Pons (tissue), 1 donor: ENCODE measurements around the gene TCEAL7.
"Not testable (repeated sequence)": the region's sequence is repeated elsewhere in the genome, so short reads cannot be mapped to it uniquely, and the experiment has no call there.

Experiments
- DNase-seq: peaks from one replicate; pipeline ENCODE4 v3.0.0-alpha.2; 2016; ENCODE audit warnings: low spot score

The TCEAL7 gene, protein sequence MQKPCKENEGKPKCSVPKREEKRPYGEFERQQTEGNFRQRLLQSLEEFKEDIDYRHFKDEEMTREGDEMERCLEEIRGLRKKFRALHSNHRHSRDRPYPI

DNA sequence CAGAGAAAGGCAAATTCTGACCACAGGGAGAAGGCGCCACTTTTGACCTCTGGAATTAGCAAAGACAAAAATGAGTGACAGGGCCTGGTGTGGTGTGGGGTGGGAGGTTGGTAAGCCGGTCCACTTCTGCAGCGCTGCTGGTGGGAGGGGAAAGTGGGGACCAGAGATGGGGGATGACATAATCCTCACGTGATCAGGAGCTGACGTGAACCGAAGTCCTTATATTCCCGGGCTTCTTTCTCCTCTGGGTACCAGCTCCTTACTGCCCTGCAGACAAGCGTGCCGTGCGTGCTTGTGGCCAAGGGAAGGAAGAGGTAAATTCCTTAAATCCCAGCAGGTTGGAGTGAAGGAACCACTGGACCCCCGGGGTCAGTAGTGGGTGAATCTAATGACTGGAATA, at the start of gene TCEAL7:
Gene TCEAL7, plus strand, starts transcription at position 249 of the 400 bp plus-strand sequence. CDS start 1,165 bp downstream, outside the sequence.
- DNase-seq = peak; percentile 82

DNA sequence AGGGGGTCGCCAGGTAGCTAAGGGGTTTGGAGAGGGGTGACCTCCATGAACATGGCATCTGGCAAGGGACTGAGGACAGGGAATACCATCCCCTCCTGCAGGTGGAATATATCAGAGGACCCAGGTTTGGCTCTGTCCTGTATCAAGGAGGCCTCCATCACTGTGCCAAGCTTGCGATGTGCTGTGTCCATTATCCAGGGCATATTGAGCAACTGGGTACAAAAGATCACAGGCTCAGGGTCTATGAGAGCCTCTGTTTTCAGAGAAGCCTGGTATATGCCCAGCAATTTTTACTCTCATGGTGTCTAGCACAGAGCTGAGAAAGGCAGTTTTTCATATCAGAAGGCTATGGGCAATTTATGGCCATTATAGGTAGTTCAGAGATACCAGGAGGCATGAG, 36.9 kb upstream of the TCEAL7 start:
- no peak for DNase-seq

DNA sequence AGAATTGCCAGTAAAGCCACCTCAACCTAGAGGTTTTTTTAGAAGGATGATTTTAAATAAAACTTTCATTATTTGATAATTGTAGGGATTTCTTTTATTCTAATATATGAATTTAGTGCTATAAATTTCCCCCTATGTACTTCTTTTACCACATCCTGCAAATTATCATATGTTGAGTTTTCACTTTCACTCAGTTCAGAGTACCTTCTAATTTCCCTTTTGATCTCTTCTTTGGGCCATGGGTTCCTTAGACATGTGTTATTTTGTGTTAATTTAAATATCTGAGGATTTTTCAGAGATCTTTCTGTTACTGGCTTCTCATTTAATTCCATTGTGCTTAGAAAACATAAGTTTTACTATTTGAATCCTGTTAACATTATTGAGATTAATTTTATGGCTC, 25.3 kb upstream of the TCEAL7 start:
- no peak for DNase-seq

- not testable (repeated sequence) for DNase-seq
These were observed 24.4 kb upstream of the TCEAL7 start for GRCh38 chrX:103305666-103306065.

DNA sequence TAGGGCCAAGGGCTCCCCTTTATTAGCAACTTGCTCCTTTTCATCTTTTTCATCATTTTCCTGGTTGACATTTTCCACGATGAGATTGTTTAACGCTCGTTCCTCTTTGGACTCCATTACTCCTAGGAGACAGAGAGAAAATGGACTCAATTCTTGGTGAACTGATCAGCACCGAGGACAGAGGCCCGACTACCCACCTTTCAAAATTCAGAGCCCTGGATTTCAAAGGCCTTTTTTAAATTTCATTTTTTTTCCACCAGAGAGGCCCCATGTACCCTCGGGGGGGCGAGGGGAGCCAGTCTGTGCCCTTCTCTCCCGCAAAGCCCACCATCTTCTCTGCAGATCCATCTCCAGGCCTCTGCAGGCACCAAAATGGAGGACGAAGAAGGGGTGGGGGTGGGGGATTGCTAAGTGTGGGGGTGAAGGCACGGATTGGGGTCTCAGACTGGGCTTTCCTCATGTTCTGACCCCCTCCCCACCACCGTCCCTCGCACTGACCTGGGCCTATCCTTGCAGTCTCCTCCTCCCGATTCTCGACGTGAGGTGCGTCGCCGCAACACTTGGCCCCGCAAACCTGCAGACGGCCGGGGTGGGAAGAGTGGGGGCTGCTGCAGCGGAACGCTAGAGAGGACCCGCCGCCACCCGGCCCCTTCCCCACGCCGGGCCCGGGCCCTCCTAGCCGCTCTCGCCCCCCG, 20.0 kb upstream of the TCEAL7 start:
- DNase-seq = no peak

GRCh38 chrX:103310555-103311398, 19.3 kb upstream of the TCEAL7 start, which contains the start of gene BEX2:
Gene BEX2, minus strand, starts transcription at chrX:103310990. Its CDS starts 1,014 bp downstream, at chrX:103309976.
- DNase-seq = peak; percentile 66

GRCh38 chrX:103311399-103311780, 18.6 kb upstream of the TCEAL7 start:
- no peak for DNase-seq

DNA sequence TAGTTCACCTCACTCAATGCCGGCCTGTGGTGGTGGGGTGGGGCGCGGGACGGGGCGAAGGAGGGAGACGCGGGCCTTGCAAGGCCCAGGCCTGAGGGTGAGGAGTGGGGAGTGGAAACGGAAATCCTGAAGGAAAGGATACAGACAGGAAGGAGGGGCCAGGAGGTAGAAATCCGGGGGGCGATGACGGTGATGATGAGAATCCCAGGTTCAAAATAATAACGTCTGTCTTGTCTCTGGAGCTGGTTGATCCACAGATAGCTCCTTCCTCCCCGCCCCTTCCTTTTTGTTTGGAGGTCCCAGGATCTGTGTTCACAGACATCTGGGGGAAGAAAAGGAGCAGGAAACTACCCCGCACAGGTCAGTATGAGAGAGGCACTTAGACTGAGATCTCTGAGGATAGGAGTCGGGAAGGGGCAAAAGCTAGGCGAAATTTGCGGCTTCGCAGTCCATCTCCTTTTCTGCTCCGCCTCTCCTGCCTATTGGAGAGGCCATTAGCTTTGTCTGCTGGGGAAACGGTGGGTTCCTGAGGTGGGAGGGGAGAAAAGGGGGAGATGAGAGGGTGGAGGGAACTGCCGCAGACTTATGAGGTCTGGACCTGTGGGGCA, 746 bp downstream of the TCEAL7 start:
- no peak for DNase-seq

DNA sequence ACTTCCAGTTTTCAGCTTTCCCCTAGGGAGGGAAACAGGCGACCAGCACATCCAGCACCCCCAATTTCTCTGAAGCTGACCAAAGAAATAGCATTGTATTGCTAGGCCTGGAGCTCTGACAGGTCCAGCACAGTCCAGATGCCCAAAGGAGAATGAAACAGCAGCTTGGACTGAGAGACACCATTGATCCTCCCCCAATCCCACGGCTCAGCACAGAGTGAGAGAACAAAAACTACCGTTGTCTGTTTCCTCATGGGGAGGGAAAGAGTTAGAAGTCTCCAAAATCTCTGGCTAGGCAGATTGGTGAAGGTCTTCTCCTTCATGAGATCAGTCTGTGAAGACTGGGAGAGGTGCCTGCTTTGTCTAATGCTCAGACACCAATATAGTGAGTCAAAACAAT, 8.6 kb downstream of the TCEAL7 start:
- DNase-seq = peak; percentile 72

DNA sequence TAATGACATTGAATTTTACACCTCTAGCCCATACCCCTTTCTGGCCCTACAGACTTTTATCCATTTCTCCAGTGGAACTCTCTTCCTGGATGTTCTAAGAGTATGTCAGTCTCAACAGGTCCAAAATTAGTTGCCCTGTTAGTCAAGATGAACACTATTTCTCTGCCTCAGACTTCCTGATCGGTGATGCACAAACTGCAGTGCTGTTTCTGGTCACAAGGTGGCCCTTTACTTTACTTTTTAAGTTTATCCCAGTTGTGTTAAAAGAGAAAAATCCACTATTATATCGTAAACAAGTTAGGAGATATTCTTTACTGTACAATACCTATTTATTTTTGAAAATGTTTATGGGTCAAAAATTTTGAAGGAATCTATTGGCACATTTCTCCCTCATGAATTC, 13.1 kb downstream of the TCEAL7 start:
- DNase-seq = peak; percentile 57

DNA sequence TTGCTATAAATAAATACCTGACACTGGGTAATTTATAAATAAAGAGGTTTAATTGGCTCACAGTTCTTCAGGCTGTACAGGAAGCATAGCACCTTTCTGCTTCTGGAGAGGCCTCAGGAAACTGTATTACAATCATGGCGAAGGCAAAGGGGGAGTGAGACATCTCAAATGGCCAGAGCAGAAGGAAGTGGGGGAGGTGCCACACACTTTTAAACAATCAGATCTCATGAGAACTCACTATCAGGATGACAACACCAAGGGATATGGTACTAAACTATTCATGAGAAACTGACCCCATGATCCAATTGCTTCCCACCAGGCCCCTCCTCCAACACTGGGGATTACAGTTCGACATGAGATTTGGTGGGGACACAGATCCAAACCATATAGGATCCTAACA, 14.6 kb downstream of the TCEAL7 start:
- DNase-seq = no peak

DNA sequence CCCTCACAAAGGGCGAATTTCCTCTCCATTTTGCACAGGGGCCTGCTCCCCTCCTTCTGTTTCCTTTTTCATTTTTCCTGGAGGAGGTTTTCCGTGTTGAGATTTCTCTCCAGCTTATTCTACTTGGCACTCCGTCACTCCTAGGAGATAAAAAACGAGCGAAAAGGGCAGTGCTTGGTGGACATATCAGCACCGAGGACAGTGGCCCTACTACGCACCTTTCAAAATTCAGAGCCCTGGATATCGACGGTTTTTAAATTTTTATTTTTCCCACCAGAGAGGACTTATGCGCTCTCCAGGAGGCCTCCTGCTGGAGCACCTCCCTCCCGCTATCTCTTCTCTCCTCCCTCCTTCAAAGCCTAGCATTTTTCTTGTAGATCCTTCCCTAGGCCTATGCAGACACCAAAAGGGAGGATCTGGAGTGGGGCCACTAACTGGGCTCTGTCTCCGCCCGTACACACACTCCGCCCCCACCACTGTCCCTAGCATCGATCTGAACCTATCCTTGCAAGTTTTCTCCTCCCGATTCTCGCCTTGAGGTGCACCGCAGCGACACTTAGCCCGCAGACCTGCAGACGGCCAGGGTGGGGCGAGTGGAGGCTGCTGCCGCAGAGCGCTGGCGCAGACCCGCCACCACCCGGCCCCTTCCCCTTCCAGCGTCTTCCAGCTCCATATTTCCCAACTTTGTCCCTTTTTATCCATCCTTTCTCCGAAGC, 17.8 kb downstream of the TCEAL7 start:
- no peak for DNase-seq

DNA sequence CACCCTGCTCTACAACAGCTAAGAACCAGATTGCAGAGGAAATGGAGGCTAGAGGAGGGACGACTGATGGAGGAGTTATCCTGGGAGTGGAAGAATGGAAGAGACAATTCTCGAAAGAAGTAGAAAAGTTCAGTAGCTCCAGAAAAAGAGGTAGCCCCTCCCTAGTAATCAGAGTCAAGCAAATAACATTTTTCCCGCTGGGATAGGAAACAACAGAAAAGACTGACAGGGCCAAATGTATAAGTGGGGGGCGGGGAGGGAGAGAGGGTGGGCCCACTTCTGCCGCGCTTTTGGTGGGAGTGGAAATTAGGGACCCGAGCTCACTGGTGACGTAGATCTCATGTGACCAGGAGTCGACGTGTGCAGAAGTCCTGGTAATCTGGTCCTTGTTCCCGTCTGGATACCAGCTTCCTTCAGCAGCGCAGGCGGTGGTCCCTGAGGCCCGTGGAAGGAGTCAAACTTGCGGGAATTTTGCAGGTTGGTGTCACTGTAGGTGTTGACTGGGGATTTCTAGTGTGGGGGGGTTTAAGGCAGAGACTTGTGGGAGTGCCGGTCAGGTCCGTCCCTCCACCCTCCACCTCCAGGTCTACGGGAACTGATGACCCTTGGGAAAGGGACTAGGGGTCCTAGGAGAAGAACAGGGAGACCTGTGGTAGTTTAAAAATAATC, 26.2 kb downstream of the TCEAL7 start, which contains the start of gene TCEAL9:
Gene TCEAL9, plus strand, starts transcription at position 377 of the 669 bp plus-strand sequence. CDS start 1,179 bp downstream, outside the sequence.
- peak; percentile 65 for DNase-seq

DNA sequence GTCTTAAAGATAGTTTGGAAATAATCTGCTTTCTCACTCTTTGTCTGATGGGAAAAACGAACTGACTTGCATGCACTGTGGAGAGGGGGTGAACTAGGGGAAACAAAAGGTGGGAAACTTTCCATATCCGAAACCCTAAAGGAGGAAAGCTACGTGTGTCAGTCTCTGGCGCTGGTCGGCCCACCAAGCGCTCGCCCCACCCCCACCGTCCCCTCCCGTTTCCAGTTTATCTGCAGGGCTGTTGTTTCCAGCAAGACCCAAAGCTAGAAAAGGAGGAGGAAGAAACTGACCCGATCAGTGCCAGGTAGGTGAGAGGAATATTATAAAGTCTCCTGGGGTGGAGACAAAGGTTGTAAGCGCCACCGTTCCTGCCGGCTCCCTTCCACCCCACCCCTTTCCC, 26.8 kb downstream of the TCEAL7 start:
- DNase-seq = no peak

DNA sequence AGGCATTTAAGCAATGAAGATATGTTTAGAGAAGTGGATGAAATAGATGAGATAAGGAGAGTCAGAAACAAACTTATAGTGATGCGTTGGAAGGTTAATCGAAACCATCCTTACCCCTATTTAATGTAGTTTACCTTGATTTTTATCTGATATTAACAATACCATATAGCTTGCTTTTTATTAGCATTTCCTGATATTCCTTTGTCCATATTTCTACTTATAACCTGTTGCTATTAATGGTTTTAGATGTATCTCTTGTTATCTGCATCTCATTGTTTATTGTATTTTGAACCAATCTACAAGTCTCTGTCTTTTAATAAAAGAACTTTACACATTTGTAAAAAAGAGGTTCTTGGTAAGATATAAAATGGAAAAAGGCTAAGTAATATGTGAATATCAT, 27.8 kb downstream of the TCEAL7 start:
- DNase-seq = no peak

- not testable (repeated sequence) for DNase-seq
These were observed 29.6 kb downstream of the TCEAL7 start for GRCh38 chrX:103359605-103360004.

- DNase-seq = no peak
These were observed 30.1 kb downstream of the TCEAL7 start for GRCh38 chrX:103360092-103360491.

GRCh38 chrX:103360916-103361315, 30.9 kb downstream of the TCEAL7 start:
- DNase-seq = no peak

DNA sequence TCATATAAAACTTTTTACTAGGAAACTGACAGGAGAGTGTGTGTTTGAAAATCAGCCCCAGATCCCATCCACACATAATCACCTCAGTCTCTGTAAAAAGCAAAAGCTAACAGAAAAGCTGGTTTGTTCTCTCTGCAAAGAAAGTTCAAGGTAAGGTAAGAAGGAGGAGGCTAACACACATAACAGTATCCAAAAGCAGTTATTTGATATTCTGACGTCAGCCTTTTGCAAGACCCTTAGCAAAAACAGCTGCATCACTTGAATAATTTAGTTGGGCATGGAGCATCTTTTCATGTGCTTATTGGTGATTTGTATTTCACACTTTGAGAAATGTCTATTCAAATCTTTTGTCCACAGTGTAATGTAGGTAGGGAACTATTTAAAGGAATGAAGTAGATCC, 31.8 kb downstream of the TCEAL7 start:
- no peak for DNase-seq

DNA sequence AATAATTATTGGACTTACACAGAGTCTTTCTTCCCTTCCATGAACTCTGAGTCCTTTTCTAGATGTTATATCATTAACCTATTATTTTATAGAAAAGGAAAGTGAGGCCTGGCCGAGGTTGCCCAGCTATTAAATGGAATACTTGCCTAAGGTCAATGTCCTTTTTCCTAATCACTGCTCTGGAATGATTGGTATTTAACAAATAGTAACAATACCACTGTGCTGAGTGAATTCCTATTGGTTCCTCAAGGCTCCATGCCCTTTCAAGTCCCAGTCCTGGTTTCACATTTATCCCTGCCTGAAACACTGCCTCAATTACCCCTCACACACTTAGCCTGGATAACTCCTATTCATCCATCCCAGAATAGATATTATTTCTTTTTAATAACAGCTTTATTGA, 32.4 kb downstream of the TCEAL7 start:
- DNase-seq = no peak

DNA sequence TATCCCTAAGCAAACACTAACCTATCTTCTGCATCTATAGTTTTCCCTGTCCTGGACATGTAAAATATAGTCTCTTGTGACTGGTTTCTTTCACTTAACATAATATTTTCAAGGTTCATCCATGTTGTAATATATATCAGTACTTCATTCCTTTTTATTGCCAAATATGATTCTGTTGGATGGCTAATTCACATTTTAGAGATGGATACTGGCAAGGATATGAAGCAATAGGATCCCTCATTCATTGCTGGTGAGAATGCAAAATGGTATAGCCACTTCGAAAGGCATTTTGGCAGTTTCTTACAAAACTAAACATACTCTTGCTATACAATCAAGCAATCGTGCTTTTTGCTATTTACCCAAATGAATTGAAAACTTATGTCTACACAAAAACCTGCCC, 33.0 kb downstream of the TCEAL7 start:
- no peak for DNase-seq
